Ascending aorta (tissue), 2 donors: ENCODE data around the gene KCNMB3. TPM values are rescaled to one million over a fixed set of nuclear protein-coding genes. Genes with fewer than 3 reads are reported as not detected.

Experiments used
- DNase-seq, 2 donors: peaks; one replicate each; pipeline ENCODE4 v3.0.0-alpha.2; 2019; ENCODE audit warnings: low spot score in 2 of 2
- H3K27ac ChIP-seq, 2 donors: fragments of 200-600 bp; sonication (generic); one replicate each; pipeline ENCODE4 v1.5.1; 2016 to 2017; ENCODE audit warnings: mild to moderate bottlenecking in 1 of 2
- H3K27me3 ChIP-seq: fragments of 200-600 bp; sonication (generic); one replicate; pipeline ENCODE4 v1.5.1; 2017
- H3K36me3 ChIP-seq, 2 donors: fragments of 200-600 bp; sonication (generic); one replicate each; pipeline ENCODE4 v1.5.1; 2016
- H3K4me1 ChIP-seq, 2 donors: fragments of 200-600 bp; sonication (generic); one replicate each; pipeline ENCODE4 v1.5.1; 2016 to 2017; ENCODE audit warnings: mild to moderate bottlenecking in 1 of 2
- H3K4me3 ChIP-seq, 2 donors: fragments of 200-600 bp; sonication (generic); one replicate each; pipeline ENCODE4 v1.5.1; 2016 to 2017; ENCODE audit warnings: mild to moderate bottlenecking in 1 of 2
- H3K9me3 ChIP-seq, 2 donors: fragments of 200-600 bp; sonication (generic); one replicate each; pipeline ENCODE4 v1.5.1; 2016
- CTCF ChIP-seq, 3 experiments: fragments of 200-600 bp in 2 of 3; fragments of 450-650 bp in 1 of 3; sonication (generic) in 2 of 3; IDR thresholded peaks; one replicate each; pipeline ENCODE4 v1.5.1; 2016 to 2019; ENCODE audit warnings: antibody characterized with exemption in 3 of 3, mild to moderate bottlenecking in 1 of 3, moderate library complexity in 1 of 3
- intact Hi-C: fragments of 100-400 bp; cut with DNase I; formaldehyde crosslinking; loops from one replicate; pipeline ENCODE4 v1.15.1; 2023
- total RNA-seq: library from RNA; depleted of rRNA; stranded (reverse); fragments of >200 nt; gene quantifications from one replicate; pipeline ENCODE4 v1.1.0, GENCODE V29; 2016

The KCNMB3 gene
- total RNA-seq, 1 donor from 2014 or later = 16.5 TPM

- Histone ChIP-seq H3K27ac (no peak overlapping the region), H3K4me3 (no peak overlapping the region), H3K36me3 (no peaks in the 10 kb centered on the region), H3K27me3 (no peaks in the 10 kb centered on the region), H3K9me3 (no peaks in the 10 kb centered on the region), H3K4me1 (no peaks in the 10 kb centered on the region)
- intact Hi-C loops = no loop called here
- no peak for DNase-seq
- no peak for TF ChIP-seq CTCF (IDR thresholded peaks at IDR 0.05)
Measured at GRCh38 chr3:179289295-179289694, 38.4 kb upstream of the KCNMB3 start.

- no peak for DNase-seq
- Histone ChIP-seq H3K4me1 (no peaks in the 10 kb centered on the region), H3K36me3 (no peaks in the 10 kb centered on the region), H3K27me3 (no peaks in the 10 kb centered on the region), H3K27ac (no peak overlapping the region), H3K4me3 (no peak overlapping the region), H3K9me3 (no peaks in the 10 kb centered on the region)
- intact Hi-C loops = no loop called here
- no peak for TF ChIP-seq CTCF (IDR thresholded peaks at IDR 0.05)
Measured at GRCh38 chr3:179288845-179289244, 37.9 kb upstream of the KCNMB3 start.

- no peaks in the 10 kb centered on the region for H3K36me3 ChIP-seq
Measured at GRCh38 chr3:179286331-179286730, 35.4 kb upstream of the KCNMB3 start.

GRCh38 chr3:179281825-179282224 lies 30.9 kb upstream of the KCNMB3 start:
- no peaks in the 10 kb centered on the region for H3K36me3 ChIP-seq
- H3K27me3 ChIP-seq = no peaks in the 10 kb centered on the region
- DNase-seq = no peak
- no peak overlapping the region for H3K4me3 ChIP-seq
- no peak for TF ChIP-seq CTCF (IDR thresholded peaks at IDR 0.05)
- no peaks in the 10 kb centered on the region for H3K9me3 ChIP-seq
- H3K27ac ChIP-seq = no peak overlapping the region
- intact Hi-C loops = no loop called here
- H3K4me1 ChIP-seq = no peaks in the 10 kb centered on the region

More at GRCh38 chr3:179286331-179286730, 35.4 kb upstream of the KCNMB3 start:
- H3K4me1 ChIP-seq = no peaks in the 10 kb centered on the region
- no peaks in the 10 kb centered on the region for H3K9me3 ChIP-seq
- no peaks in the 10 kb centered on the region for H3K27me3 ChIP-seq
- DNase-seq = no peak
- intact Hi-C loops = no loop called here
- H3K27ac ChIP-seq = no peak overlapping the region
- no peak for TF ChIP-seq CTCF (IDR thresholded peaks at IDR 0.05)
- H3K4me3 ChIP-seq = no peak overlapping the region

- H3K27ac ChIP-seq = no peak overlapping the region
- no peaks in the 10 kb centered on the region for H3K4me1 ChIP-seq
- H3K4me3 ChIP-seq = no peak overlapping the region
- TF ChIP-seq CTCF (IDR thresholded peaks at IDR 0.05) = no peak
- no peaks in the 10 kb centered on the region for H3K9me3 ChIP-seq
- intact Hi-C loops = no loop called here
- no peaks in the 10 kb centered on the region for H3K27me3 ChIP-seq
- H3K36me3 ChIP-seq = no peaks in the 10 kb centered on the region
- no peak for DNase-seq
Measured at GRCh38 chr3:179279837-179280236, 28.9 kb upstream of the KCNMB3 start.
